ENCODE measurements around the gene RC3H2.

The RC3H2 gene

GRCh38 chr9:122904823-122905710 lies at the start of gene RC3H2:
TSS of gene RC3H2 (minus strand) at chr9:122905359. CDS start at chr9:122897509, 7,850 bp downstream.
- DNase-seq: peak; percentile 100

- DNase-seq: no peak
These were observed 49.1 kb upstream of the RC3H2 start for GRCh38 chr9:122954253-122954691.

- no peak for DNase-seq
These were observed 45.9 kb upstream of the RC3H2 start for GRCh38 chr9:122951056-122951455.

- DNase-seq: no peak
These were observed 45.1 kb upstream of the RC3H2 start for GRCh38 chr9:122950263-122950662.

- DNase-seq: no peak
These were observed 44.5 kb upstream of the RC3H2 start for GRCh38 chr9:122949696-122950095.

- DNase-seq: no peak
These were observed 43.2 kb upstream of the RC3H2 start for GRCh38 chr9:122948313-122948712.

GRCh38 chr9:122946461-122947005 lies 41.4 kb upstream of the RC3H2 start:
- DNase-seq: no peak

GRCh38 chr9:122944960-122945888 lies 40.1 kb upstream of the RC3H2 start:
- peak; percentile 61 for DNase-seq

- peak; percentile 69 for DNase-seq
These were observed 36.5 kb upstream of the RC3H2 start for GRCh38 chr9:122941582-122942234.

GRCh38 chr9:122940749-122941581 lies 35.8 kb upstream of the RC3H2 start, which contains the start of gene RABGAP1:
TSS of gene RABGAP1 (plus strand) at chr9:122941020. CDS start at chr9:122957060, 16,040 bp downstream.
- peak; percentile 99 for DNase-seq

GRCh38 chr9:122940454-122940748 lies 35.2 kb upstream of the RC3H2 start:
- DNase-seq: no peak

GRCh38 chr9:122939601-122940000 lies 34.4 kb upstream of the RC3H2 start:
- DNase-seq: no peak

- DNase-seq: no peak
These were observed 31.7 kb upstream of the RC3H2 start for GRCh38 chr9:122936883-122937282.

- DNase-seq: no peak
These were observed 31.3 kb upstream of the RC3H2 start for GRCh38 chr9:122936464-122936863.

- peak; percentile 96 for DNase-seq
These were observed 26.3 kb upstream of the RC3H2 start, which contains the start of gene ZBTB26 for GRCh38 chr9:122931226-122932121. TSS of gene ZBTB26 (minus strand) at chr9:122931512. CDS start at chr9:122919934, 11,578 bp downstream.

GRCh38 chr9:122930541-122931225 lies 25.5 kb upstream of the RC3H2 start:
- no peak for DNase-seq

- DNase-seq: no peak
These were observed 24.7 kb upstream of the RC3H2 start for GRCh38 chr9:122929796-122930354.

GRCh38 chr9:122923947-122924346 lies 18.8 kb upstream of the RC3H2 start:
- no peak for DNase-seq

- no peak for DNase-seq
These were observed 17.6 kb upstream of the RC3H2 start for GRCh38 chr9:122922713-122923112.

- no peak for DNase-seq
These were observed 13.2 kb upstream of the RC3H2 start for GRCh38 chr9:122918310-122918709.

All from OCI-M1 (cell line).